ENCODE measurements around the gene TPCN2.
"Not testable (repeated sequence)": the region's sequence is repeated elsewhere in the genome, so short reads cannot be mapped to it uniquely, and the experiment has no call there.

The TPCN2 gene

GRCh38 chr11:69144316-69145049, 95.8 kb downstream of the TPCN2 start:
- Histone ChIP-seq H3K27ac (no peak overlapping the region), H3K4me3 (no peak overlapping the region)
- DNase-seq (ENCODE audit: low spot score), result no peak
- no peak for TF ChIP-seq CTCF (IDR thresholded peaks at IDR 0.05)

- Histone ChIP-seq H3K4me3 (no peak overlapping the region), H3K27ac (no peak overlapping the region)
- no peak for TF ChIP-seq CTCF (IDR thresholded peaks at IDR 0.05)
- no peak for DNase-seq (ENCODE audit: low spot score)
These were observed 96.3 kb downstream of the TPCN2 start for GRCh38 chr11:69145050-69145380.

- no peak for DNase-seq (ENCODE audit: low spot score)
- no peak overlapping the region for H3K4me3 ChIP-seq
- no peak overlapping the region for H3K27ac ChIP-seq
- no peak for TF ChIP-seq CTCF (IDR thresholded peaks at IDR 0.05)
These were observed 99.6 kb downstream of the TPCN2 start for GRCh38 chr11:69148377-69148762.

- DNase-seq (ENCODE audit: low spot score), result no peak
- no peak for TF ChIP-seq CTCF (IDR thresholded peaks at IDR 0.05)
These were observed 100.1 kb downstream of the TPCN2 start for GRCh38 chr11:69148806-69149205.

GRCh38 chr11:69149338-69150045, 100.8 kb downstream of the TPCN2 start:
- DNase-seq (ENCODE audit: low spot score); H3K27ac ChIP-seq; H3K4me3 ChIP-seq: not testable (repeated sequence)

More at GRCh38 chr11:69148806-69149205, 100.1 kb downstream of the TPCN2 start:
- Histone ChIP-seq H3K4me3 (no peak overlapping the region), H3K27ac (no peak overlapping the region)

- no peak for TF ChIP-seq CTCF (IDR thresholded peaks at IDR 0.05)
- no peak overlapping the region for H3K4me3 ChIP-seq
- DNase-seq (ENCODE audit: low spot score), result no peak
These were observed 101.4 kb downstream of the TPCN2 start for GRCh38 chr11:69150175-69150574.

GRCh38 chr11:69151836-69152235, 103.1 kb downstream of the TPCN2 start:
- DNase-seq (ENCODE audit: low spot score), result no peak
- no peak for TF ChIP-seq CTCF (IDR thresholded peaks at IDR 0.05)
- no peak overlapping the region for H3K27ac ChIP-seq
- no peak overlapping the region for H3K4me3 ChIP-seq

More at GRCh38 chr11:69150175-69150574, 101.4 kb downstream of the TPCN2 start:
- H3K27ac ChIP-seq, result no peak overlapping the region

Data from coronary artery (tissue), 2 donors.